Spinal cord (tissue), 10 donors: ENCODE measurements around the gene ARHGAP10. TPM values are rescaled to one million over a fixed set of nuclear protein-coding genes. Genes with fewer than 3 reads are reported as not detected.

Source experiments
- DNase-seq, 6 donors: peaks; one replicate each; pipeline versions ENCODE4 v3.0.0 to v3.0.0-alpha.2; 2013 to 2015; ENCODE audit warnings: low spot score in 6 of 6, low read depth in 4 of 6
- H3K27ac ChIP-seq: one replicate; pipeline ENCODE4 v1.5.1; 2013; ENCODE audit warnings: low read depth, low read length, control low read depth
- H3K27me3 ChIP-seq: one replicate; pipeline ENCODE4 v1.6.1; 2013; ENCODE audit warnings: low read length; ENCODE audit not compliant: control insufficient read depth, insufficient read depth
- H3K36me3 ChIP-seq: one replicate; pipeline ENCODE4 v1.6.1; 2013; ENCODE audit warnings: low read length; ENCODE audit not compliant: control insufficient read depth, insufficient read depth
- H3K4me1 ChIP-seq: one replicate; pipeline ENCODE4 v1.6.1; 2013; ENCODE audit warnings: low read length; ENCODE audit not compliant: control insufficient read depth, insufficient read depth
- H3K4me3 ChIP-seq: one replicate; pipeline ENCODE4 v1.5.1; 2013; ENCODE audit warnings: low read depth, low read length, control low read depth
- H3K9me3 ChIP-seq: one replicate; pipeline ENCODE4 v1.6.1; 2013; ENCODE audit warnings: low read length; ENCODE audit not compliant: control insufficient read depth, insufficient read depth
- WGBS: methylation state at CpG from one replicate; pipeline ENCODE4 v1.1.5; 2013; ENCODE audit warnings: missing lambda C conversion rate; ENCODE audit not compliant: insufficient coverage; 5-methylcytosine and 5-hydroxymethylcytosine counted together
- polyA plus RNA-seq, 2 donors: library from polyadenylated mRNA; unstranded; fragments of 120-200 nt; gene quantifications; one replicate each; pipeline ENCODE4 v1.2.1, GENCODE V29; 2013; ENCODE audit not compliant: insufficient read length in 2 of 2
- total RNA-seq, 2 donors: library from RNA; depleted of rRNA in 1 of 2; stranded (reverse); fragments of 120-200 nt in 1 of 2; fragments of >200 nt in 1 of 2; gene quantifications; one replicate each; pipeline versions ENCODE4 v1.2.3 to v1.2.4, GENCODE V29; 2013 to 2014
- donor health status: healthy.

Gene ARHGAP10
- total and polyA plus RNA-seq, 4 donors: 6.4 to 27.8 (median 17.4) TPM

- no peaks in the 10 kb centered on the region for H3K4me1 ChIP-seq
- no peak for DNase-seq
- H3K4me3 ChIP-seq: no peak overlapping the region
- H3K27me3 ChIP-seq: no peaks in the 10 kb centered on the region
- no peaks in the 10 kb centered on the region for H3K36me3 ChIP-seq
- WGBS: 88% methylated on average over 3 of the region's 4 CpGs
- no peaks in the 10 kb centered on the region for H3K9me3 ChIP-seq
- H3K27ac ChIP-seq: peak overlapping the region; percentile 29
Observed at GRCh38 chr4:147971116-147971515, 239.2 kb downstream of the ARHGAP10 start.

- Histone ChIP-seq H3K9me3 (peaks cover 5% of the 10 kb centered on the region), H3K4me3 (no peak overlapping the region), H3K36me3 (no peaks in the 10 kb centered on the region), H3K4me1 (peaks cover 4% of the 10 kb centered on the region), H3K27me3 (no peaks in the 10 kb centered on the region), H3K27ac (no peak overlapping the region)
- no peak for DNase-seq
- WGBS: 93% methylated on average over 2 of the region's 3 CpGs
Observed at GRCh38 chr4:147975325-147975724, 243.4 kb downstream of the ARHGAP10 start.

- H3K4me3 ChIP-seq: no peak overlapping the region
- H3K27ac ChIP-seq: peak overlapping the region; percentile 73
- H3K9me3 ChIP-seq: peaks cover 5% of the 10 kb centered on the region
- peaks cover 4% of the 10 kb centered on the region for H3K4me1 ChIP-seq
- no peaks in the 10 kb centered on the region for H3K36me3 ChIP-seq
- DNase-seq: peak in 1 of 6 donors; percentile 36
- H3K27me3 ChIP-seq: no peaks in the 10 kb centered on the region
- no CpG with 5 or more reads among the region's 2 CpGs for WGBS
Observed at GRCh38 chr4:147975933-147976928, 244.3 kb downstream of the ARHGAP10 start.

- H3K27ac ChIP-seq: no peak overlapping the region
- H3K27me3 ChIP-seq: no peaks in the 10 kb centered on the region
- DNase-seq: no peak
- H3K4me1 ChIP-seq: peaks cover 15% of the 10 kb centered on the region
- no peak overlapping the region for H3K4me3 ChIP-seq
- H3K9me3 ChIP-seq: peaks cover 5% of the 10 kb centered on the region
- H3K36me3 ChIP-seq: no peaks in the 10 kb centered on the region
- no CpG with 5 or more reads among the region's 3 CpGs for WGBS
Observed at GRCh38 chr4:147980586-147980985, 248.7 kb downstream of the ARHGAP10 start.

- H3K4me1 ChIP-seq: peaks cover 15% of the 10 kb centered on the region
- no peak for DNase-seq
- WGBS: no CpG with 5 or more reads among the region's 1 CpG
Observed at GRCh38 chr4:147981305-147981704, 249.4 kb downstream of the ARHGAP10 start.

GRCh38 chr4:147984065-147984777, 252.3 kb downstream of the ARHGAP10 start:
- Histone ChIP-seq H3K4me1 (peaks cover 16% of the 10 kb centered on the region), H3K27me3 (no peaks in the 10 kb centered on the region), H3K4me3 (no peak overlapping the region), H3K36me3 (no peaks in the 10 kb centered on the region), H3K27ac (no peak overlapping the region), H3K9me3 (no peaks in the 10 kb centered on the region)
- DNase-seq: peak in 1 of 6 donors; percentile 24
- 81% methylated on average over 12 of the region's 15 CpGs for WGBS

More at GRCh38 chr4:147981305-147981704, 249.4 kb downstream of the ARHGAP10 start:
- Histone ChIP-seq H3K27ac (no peak overlapping the region), H3K4me3 (no peak overlapping the region), H3K27me3 (no peaks in the 10 kb centered on the region), H3K9me3 (peaks cover 5% of the 10 kb centered on the region), H3K36me3 (no peaks in the 10 kb centered on the region)

GRCh38 chr4:147984778-147985138, 252.9 kb downstream of the ARHGAP10 start:
- Histone ChIP-seq H3K27me3 (no peaks in the 10 kb centered on the region), H3K36me3 (no peaks in the 10 kb centered on the region), H3K9me3 (no peaks in the 10 kb centered on the region), H3K4me1 (peaks cover 16% of the 10 kb centered on the region), H3K27ac (no peak overlapping the region), H3K4me3 (no peak overlapping the region)
- no peak for DNase-seq
- 100% methylated on average over 2 of the region's 2 CpGs for WGBS

- Histone ChIP-seq H3K36me3 (no peaks in the 10 kb centered on the region), H3K27me3 (no peaks in the 10 kb centered on the region), H3K27ac (no peak overlapping the region), H3K4me1 (peaks cover 16% of the 10 kb centered on the region), H3K9me3 (no peaks in the 10 kb centered on the region), H3K4me3 (no peak overlapping the region)
- 67% methylated on average over 1 of the region's 3 CpGs for WGBS
- DNase-seq: no peak
Observed at GRCh38 chr4:147985376-147985775, 253.5 kb downstream of the ARHGAP10 start.

- Histone ChIP-seq H3K27me3 (no peaks in the 10 kb centered on the region), H3K4me1 (peaks cover 16% of the 10 kb centered on the region), H3K4me3 (no peak overlapping the region), H3K27ac (no peak overlapping the region), H3K36me3 (no peaks in the 10 kb centered on the region), H3K9me3 (no peaks in the 10 kb centered on the region)
- WGBS: 73% methylated on average over 3 of the region's 4 CpGs
- DNase-seq: no peak
Observed at GRCh38 chr4:147987252-147987651, 255.4 kb downstream of the ARHGAP10 start.
